ENCODE results near the gene SNX21.

SNX21 gene

GRCh38 chr20:45887346-45887715, 53.7 kb downstream of the SNX21 start, which contains the start of gene SPATA25:
Gene SPATA25, minus strand, starts transcription at chr20:45887622. Its CDS starts 32 bp downstream, at chr20:45887590.
- Histone ChIP-seq H3K9ac (ENCODE audit: low read length) (no peak within 1 kb of the TSS), H3K27ac (ENCODE audit: low read depth, low read length) (no peak within 1 kb of the TSS), H4K20me1 (ENCODE audit: low read depth, low read length) (no peaks in the 10 kb centered on the region), H3K9me2 (replicated peaks; ENCODE audit: insufficient read depth, low read length) (no peaks in the 10 kb centered on the region), H3K79me2 (ENCODE audit: insufficient read depth, low read length) (no peaks in the 10 kb centered on the region), H2AFZ (ENCODE audit: low read depth, low read length, severe bottlenecking) (no peak within 1 kb of the TSS), H3K4me2 (ENCODE audit: low read depth, low read length, poor library complexity, severe bottlenecking) (no peak within 1 kb of the TSS), H3F3A (ENCODE audit: insufficient read depth) (no peaks in the 10 kb centered on the region), H3K4me3 (ENCODE audit: insufficient read depth, low read length, poor library complexity, severe bottlenecking) (no peak within 1 kb of the TSS), H3K36me3 (ENCODE audit: low read length) (no peaks in the 10 kb centered on the region), H3K9me3 (ENCODE audit: insufficient read depth, low read length) (no peaks in the 10 kb centered on the region), H3K27me3 (ENCODE audit: low read length) (no peaks in the 10 kb centered on the region)
- TF ChIP-seq CTCF (IDR thresholded peaks at IDR 0.05; ENCODE audit: insufficient read depth, low read length, poor library complexity, severe bottlenecking) (no peak), EZH2phosphoT487 (conservative IDR thresholded peaks at IDR 0.05; ENCODE audit: low read length) (no peak)

- H3K27ac ChIP-seq (ENCODE audit: low read depth, low read length): no peak overlapping the region
- TF ChIP-seq CTCF (IDR thresholded peaks at IDR 0.05; ENCODE audit: insufficient read depth, low read length, poor library complexity, severe bottlenecking) (no peak), EZH2phosphoT487 (conservative IDR thresholded peaks at IDR 0.05; ENCODE audit: low read length) (no peak)
These were observed 55.1 kb downstream of the SNX21 start for GRCh38 chr20:45888681-45889080.

GRCh38 chr20:45890077-45890984, 56.7 kb downstream of the SNX21 start:
- Histone ChIP-seq H3F3A (ENCODE audit: insufficient read depth) (no peaks in the 10 kb centered on the region), H4K20me1 (ENCODE audit: low read depth, low read length) (no peaks in the 10 kb centered on the region), H3K9me2 (replicated peaks; ENCODE audit: insufficient read depth, low read length) (no peaks in the 10 kb centered on the region), H3K27me3 (ENCODE audit: low read length) (no peaks in the 10 kb centered on the region), H3K9me3 (ENCODE audit: insufficient read depth, low read length) (no peaks in the 10 kb centered on the region), H3K27ac (ENCODE audit: low read depth, low read length) (peak overlapping the region; percentile 45), H2AFZ (ENCODE audit: low read depth, low read length, severe bottlenecking) (peak overlapping the region; percentile 93), H3K79me2 (ENCODE audit: insufficient read depth, low read length) (no peaks in the 10 kb centered on the region), H3K4me3 (ENCODE audit: insufficient read depth, low read length, poor library complexity, severe bottlenecking) (peak overlapping the region; percentile 86), H3K9ac (ENCODE audit: low read length) (peak overlapping the region; percentile 81), H3K36me3 (ENCODE audit: low read length) (no peaks in the 10 kb centered on the region), H3K4me2 (ENCODE audit: low read depth, low read length, poor library complexity, severe bottlenecking) (peak overlapping the region; percentile 65)
- no peak for TF ChIP-seq CTCF (IDR thresholded peaks at IDR 0.05; ENCODE audit: insufficient read depth, low read length, poor library complexity, severe bottlenecking)
- TF ChIP-seq EZH2phosphoT487 (conservative IDR thresholded peaks at IDR 0.05; ENCODE audit: low read length): no peak

More at GRCh38 chr20:45888681-45889080, 55.1 kb downstream of the SNX21 start:
- H2AFZ ChIP-seq (ENCODE audit: low read depth, low read length, severe bottlenecking): no peak overlapping the region
- no peaks in the 10 kb centered on the region for H3K36me3 ChIP-seq (ENCODE audit: low read length)
- H4K20me1 ChIP-seq (ENCODE audit: low read depth, low read length): no peaks in the 10 kb centered on the region
- no peaks in the 10 kb centered on the region for H3K27me3 ChIP-seq (ENCODE audit: low read length)
- H3K9me3 ChIP-seq (ENCODE audit: insufficient read depth, low read length): no peaks in the 10 kb centered on the region
- H3K9ac ChIP-seq (ENCODE audit: low read length): no peak overlapping the region
- H3K79me2 ChIP-seq (ENCODE audit: insufficient read depth, low read length): no peaks in the 10 kb centered on the region
- no peak overlapping the region for H3K4me2 ChIP-seq (ENCODE audit: low read depth, low read length, poor library complexity, severe bottlenecking)
- H3K9me2 ChIP-seq (replicated peaks; ENCODE audit: insufficient read depth, low read length): no peaks in the 10 kb centered on the region
- no peak overlapping the region for H3K4me3 ChIP-seq (ENCODE audit: insufficient read depth, low read length, poor library complexity, severe bottlenecking)
- H3F3A ChIP-seq (ENCODE audit: insufficient read depth): no peaks in the 10 kb centered on the region

All from SU-DHL-6 (cell line).